ENCODE results near the gene ZNF641.
A peak's percentile ranks its signal among the peaks of the same experiment; 100 is the strongest.

ZNF641 gene

DNA sequence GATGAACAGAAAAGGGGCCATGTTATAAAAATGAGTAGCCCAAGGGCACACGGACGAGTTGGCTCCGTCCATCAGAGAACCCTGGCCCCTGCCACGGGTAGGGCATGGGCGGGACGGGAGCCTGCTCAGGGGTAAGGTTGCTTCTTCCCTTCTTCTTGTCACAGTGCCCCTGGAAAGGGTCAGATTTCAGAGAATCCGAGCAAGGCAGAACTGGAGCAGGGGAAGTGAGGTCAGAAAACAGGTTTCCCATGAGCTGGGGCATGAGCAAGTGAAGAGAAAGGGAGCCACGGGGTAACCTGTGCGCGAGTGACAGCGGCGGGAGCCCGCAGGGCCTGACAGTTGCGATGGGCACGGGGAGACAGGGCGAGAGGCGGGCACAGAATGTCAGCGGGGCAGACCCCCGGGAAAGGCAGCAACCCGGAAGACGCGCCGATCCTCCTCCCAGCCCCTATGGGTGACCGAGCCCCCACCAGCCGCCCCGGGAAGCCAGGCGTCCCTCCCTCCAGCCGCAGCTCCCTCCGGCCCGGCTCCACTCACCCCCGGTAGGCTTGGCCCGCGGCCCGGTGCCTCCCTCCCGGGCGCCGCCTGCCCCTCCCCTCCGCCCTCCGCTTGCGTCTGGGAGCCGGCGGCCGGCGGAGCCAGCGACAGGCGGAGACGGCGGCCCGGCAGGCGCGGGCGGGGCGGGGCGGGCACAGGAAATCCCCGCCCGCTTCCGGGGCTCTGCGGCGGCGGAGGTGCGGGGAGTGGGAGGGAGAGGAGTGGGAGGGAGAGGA lies at the start of gene ZNF641:
Gene ZNF641 (minus strand): TSS at position 671 of the 773 bp plus-strand sequence. CDS start 2,829 bp downstream, outside the sequence.
- peak; percentile 72 for DNase-seq (ENCODE audit: low read depth)

- no peak for DNase-seq (ENCODE audit: low read depth)
Observed at GRCh38 chr12:48390026-48390425, 39.3 kb upstream of the ZNF641 start.

DNA sequence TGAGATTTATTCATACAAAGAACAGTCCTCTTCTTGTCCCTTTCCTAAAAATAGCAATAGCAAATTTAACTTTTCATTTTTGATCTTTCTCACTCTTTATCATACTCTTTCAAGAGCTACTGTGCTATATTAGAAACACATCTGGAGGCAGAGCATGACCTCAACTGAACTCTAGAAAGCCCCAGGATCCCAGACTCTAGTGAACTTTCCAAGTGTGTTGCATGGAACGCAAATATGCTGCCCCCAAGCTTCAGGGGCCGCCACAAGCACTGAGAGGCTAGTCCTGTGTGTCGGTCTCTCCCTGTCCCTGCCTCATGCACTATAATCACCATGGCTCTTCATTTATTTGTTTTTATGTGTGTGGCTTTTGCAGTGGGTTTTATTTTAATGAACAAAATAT lies 38.7 kb upstream of the ZNF641 start:
- no peak for DNase-seq (ENCODE audit: low read depth)

DNA sequence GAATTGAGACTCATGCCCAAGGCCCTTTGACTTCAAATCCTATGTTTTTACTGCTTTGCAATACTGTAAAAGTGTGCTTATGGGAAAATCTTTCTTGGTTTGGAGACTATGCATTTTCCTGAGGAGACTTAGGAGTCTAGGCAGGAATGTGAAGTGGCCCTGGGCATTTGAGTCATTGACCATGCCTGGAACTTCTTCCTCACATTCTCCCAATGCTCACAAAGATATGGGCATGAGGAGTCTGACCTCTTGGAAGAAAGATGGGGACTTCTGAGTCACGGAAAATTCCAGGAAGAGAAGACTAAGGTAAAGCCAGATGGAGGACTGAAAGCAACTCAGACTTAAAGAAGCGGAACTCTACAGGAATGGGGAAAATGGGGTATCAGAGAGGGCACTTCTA lies 38.2 kb upstream of the ZNF641 start:
- DNase-seq (ENCODE audit: low read depth) = no peak

DNA sequence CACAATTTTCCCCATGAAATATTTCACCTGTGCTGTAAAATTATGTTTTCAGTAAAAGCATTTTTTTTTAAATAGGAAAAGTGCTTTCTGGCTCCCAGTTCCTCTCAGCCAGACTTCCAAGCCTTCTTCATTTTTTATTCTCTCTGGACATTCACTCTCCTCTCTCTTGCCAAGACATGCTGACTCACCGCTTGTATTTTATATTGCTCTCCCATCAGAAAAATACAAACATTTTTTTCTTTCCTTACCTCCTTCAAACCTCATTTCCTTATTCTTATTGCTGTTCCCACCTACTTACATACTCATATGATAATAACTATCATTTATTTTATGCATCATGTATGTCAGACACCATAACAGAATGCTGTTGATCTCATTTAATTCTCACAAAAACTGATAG lies 37.7 kb upstream of the ZNF641 start:
- no peak for DNase-seq (ENCODE audit: low read depth)

DNA sequence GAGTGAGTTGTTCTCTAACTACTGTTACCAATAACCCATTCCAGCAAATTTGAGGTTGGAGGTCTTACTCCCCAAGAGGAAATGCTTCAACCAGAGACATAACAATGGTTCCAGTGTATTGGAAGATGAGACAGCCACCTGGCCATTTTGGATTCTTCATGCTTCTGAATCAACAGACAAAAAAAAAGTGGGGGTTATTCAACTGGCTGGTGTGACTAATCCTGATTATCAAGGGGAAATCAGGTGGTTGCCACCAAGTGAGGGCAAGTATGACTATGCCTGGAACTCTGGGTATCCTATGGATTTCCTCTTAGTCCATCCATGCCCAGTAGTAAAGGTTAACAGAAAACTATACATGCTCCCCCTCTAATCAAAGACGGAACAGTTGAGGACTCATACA lies 29.9 kb upstream of the ZNF641 start:
- no peak for DNase-seq (ENCODE audit: low read depth)

- no peak for DNase-seq (ENCODE audit: low read depth)
Observed at GRCh38 chr12:48379794-48380193, 29.1 kb upstream of the ZNF641 start.

DNA sequence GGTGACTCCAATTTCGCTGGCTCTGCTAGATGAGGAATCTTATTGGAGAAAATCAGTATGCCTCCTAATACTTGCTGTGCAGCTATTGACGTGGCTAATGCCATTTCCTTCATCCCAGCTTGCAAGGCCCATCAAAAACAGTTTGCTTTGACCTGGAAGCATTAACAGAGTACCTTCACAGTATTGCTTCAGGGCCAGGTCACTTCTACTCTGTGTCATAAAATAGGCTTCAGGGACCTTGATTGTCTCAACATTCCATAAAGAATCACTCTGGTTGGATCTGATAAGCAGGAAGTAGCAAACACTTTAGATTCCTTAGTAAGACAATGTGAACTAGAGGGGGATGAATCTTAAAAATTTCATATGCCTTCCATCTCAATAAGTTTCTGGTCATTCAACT lies 26.9 kb upstream of the ZNF641 start:
- no peak for DNase-seq (ENCODE audit: low read depth)

GRCh38 chr12:48374164-48374563 lies 23.4 kb upstream of the ZNF641 start:
- no peak for DNase-seq (ENCODE audit: low read depth)

- DNase-seq (ENCODE audit: low read depth) = no peak
Observed at GRCh38 chr12:48366131-48366530, 15.4 kb upstream of the ZNF641 start.

- DNase-seq (ENCODE audit: low read depth) = no peak
Observed at GRCh38 chr12:48361664-48362339, 11.1 kb upstream of the ZNF641 start.

DNA sequence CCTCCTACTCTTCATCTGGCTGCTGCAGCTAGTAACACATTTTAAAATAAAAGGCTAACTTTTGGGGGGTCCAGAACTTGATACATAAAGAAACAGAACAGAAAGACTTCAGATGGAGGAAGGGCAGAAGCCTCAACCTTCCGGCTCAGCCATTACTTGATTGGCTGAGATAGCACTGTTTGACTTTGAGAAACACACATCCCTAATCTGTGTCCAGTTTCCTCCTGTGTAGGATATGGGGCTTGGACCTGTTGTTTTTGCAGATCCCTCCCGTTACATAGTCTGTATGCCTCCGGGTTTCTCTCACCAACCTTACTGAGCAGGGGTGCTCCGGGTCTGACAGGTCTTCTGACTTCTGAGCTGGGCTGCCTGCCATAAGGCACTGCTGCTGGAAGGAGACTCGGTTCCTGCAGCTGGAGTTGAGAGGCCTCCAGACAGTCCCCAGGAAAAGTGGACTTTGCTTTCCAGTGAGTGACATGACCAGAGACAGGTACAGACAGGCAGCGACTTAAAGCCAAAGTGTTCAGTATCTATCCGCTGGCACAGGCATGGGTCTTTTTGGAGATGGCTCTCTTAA lies 8.3 kb upstream of the ZNF641 start:
- DNase-seq (ENCODE audit: low read depth) = no peak

DNA sequence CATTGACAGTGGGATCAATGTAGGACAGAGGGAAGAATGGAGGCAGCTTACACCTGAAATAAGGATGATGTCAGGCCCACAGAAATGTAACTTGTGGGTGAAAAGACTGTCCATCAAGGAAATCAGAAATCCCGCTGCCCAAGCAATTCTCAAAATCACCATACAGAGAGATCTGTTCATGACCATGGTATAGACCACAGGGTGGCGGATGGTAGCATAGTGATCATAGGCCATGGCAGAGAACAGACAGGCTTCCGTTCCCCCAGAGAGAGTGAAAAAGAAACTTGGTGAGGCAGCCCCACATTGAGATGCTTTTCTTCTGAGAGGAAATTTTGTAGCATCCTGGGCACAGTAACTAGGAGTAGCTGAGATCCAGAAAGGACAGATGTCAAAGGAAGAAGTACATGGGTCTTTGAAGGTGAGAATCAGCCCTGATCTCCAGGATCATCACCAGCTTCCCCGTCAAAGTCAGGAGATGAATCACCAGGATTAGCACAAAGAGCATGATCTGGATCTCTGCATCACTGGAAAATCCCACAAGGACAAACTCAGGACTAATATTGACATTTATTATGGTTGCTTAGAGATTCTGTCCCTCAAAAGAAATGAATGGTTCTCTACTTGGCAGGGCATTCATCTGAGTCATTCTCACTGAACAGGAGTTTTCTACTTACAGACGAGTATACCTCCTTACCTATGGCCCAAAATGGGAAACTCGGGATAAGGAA lies 5.5 kb upstream of the ZNF641 start:
- DNase-seq (ENCODE audit: low read depth) = no peak

- no peak for DNase-seq (ENCODE audit: low read depth)
Observed at GRCh38 chr12:48352157-48352760, 1.5 kb upstream of the ZNF641 start.

- DNase-seq (ENCODE audit: low read depth) = no peak
Observed at GRCh38 chr12:48351022-48351708, 446 bp upstream of the ZNF641 start.

GRCh38 chr12:48349471-48349870 lies 1.2 kb downstream of the ZNF641 start:
- no peak for DNase-seq (ENCODE audit: low read depth)

DNA sequence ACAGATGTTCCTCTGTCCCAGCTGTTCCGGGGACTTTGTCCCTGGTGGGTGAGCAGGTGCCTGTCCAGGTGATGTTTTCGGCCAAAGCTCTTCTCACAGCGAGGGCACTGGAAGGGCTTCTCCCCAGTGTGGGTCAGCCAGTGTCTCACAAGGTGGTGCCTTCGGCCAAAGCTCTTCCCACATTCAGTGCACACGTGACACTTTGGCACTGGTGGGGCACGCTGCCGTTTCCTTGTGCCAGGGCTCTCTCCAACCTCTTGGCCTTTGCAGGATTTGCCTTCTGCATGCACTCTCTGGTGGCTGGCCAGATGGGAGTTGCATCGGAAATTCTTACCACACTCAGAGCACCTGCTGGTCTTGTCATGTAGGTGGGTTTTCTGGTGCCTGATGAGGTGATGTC lies 7.7 kb downstream of the ZNF641 start:
- no peak for DNase-seq (ENCODE audit: low read depth)

DNA sequence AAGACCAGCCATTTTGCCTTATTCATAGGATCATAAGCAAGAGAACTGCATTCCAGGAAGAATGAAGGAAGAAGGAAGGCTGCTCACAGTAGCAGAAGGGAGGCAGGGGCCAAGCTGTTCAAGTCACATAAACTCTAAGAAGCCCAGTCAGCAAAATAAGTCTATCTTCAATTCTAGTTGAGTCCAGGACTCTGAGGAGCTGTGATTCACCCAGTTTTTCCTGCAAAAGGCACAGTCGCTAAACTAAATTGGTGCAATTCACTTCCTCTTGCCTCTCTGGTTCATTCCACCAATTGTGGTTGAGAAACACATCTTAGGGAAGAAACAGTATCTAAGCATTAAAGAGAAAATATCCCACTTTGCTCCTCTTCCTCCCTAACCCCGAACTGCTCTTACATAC lies 9.8 kb downstream of the ZNF641 start:
- DNase-seq (ENCODE audit: low read depth) = no peak

- no peak for DNase-seq (ENCODE audit: low read depth)
Observed at GRCh38 chr12:48339442-48340117, 11.1 kb downstream of the ZNF641 start.

GRCh38 chr12:48336564-48336963 lies 14.2 kb downstream of the ZNF641 start:
- DNase-seq (ENCODE audit: low read depth) = no peak

DNA sequence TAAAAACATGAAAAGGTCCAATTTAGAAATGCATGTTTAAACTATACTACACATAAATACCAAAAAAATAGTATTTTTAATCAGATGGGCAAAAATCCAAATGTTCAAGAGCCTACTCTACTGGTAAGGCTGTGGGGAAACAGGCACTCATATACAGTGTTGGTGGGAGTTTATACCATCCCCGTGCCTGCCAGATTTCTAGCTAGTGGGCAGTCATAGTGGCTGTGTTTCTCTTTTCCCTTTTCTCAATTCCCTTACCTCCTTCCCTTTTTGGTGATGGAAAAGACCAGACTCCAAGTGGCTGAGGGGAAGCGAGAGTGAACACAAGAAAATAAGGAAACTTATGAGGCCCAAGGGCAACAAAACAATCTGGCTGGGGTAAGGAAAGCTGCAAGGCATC lies 14.7 kb downstream of the ZNF641 start:
- no peak for DNase-seq (ENCODE audit: low read depth)

Measured in activated T-helper 9 cell treated with anti-CD3 and anti-CD28 coated beads, Interleukin-2, amount 50 U/mL, for 16 hours (primary cell).